ENCODE measurements around the gene SH3RF2. TPM values are rescaled to one million over a fixed set of nuclear protein-coding genes. Genes with fewer than 3 reads are reported as not detected.

Gene SH3RF2
- polyA plus RNA-seq, 1 experiment = 0.45 TPM

DNA sequence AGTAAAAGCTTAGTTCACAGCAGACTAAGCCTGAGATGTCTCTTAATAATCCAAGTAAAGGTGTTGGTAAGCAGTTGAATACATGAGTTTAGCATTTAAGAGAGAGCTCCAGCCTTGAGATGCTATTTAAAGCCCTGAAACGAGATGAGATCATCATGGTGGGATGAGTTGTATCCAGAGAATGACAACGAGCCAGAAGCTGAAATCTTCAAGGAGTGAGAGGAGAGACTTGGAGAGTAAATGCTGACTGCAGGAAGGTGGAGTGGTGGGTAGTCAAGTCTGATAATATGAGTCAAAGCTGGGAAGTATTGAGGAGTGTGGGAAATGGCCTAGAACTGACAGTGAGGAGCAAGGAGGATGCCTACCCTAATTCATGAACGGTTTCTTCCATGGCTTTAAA is 115.3 kb downstream of the SH3RF2 start:
- CTCF ChIA-PET = interaction anchor here (0.6 to 2.3 kb wide), 8 partner anchors 10 to 1853 kb away, joined by 3 to 8 read pairs (median 3); no protein-coding TSS in a partner anchor
- peak; percentile 23 for DNase-seq (ENCODE audit: low read depth)
- POLR2A ChIA-PET = no interaction called here
- no peaks in the 10 kb centered on the region; the same call in 1 of the 2 replicates for H3K27me3 ChIP-seq (ENCODE audit: control insufficient read depth, insufficient read depth, low read length)
- H3K4me3 ChIP-seq (ENCODE audit: low read depth, low read length) = no peak overlapping the region
- H3K36me3 ChIP-seq (ENCODE audit: control insufficient read depth, insufficient read depth, low read length) = no peaks in the 10 kb centered on the region
- TF ChIP-seq, protein P1, sequence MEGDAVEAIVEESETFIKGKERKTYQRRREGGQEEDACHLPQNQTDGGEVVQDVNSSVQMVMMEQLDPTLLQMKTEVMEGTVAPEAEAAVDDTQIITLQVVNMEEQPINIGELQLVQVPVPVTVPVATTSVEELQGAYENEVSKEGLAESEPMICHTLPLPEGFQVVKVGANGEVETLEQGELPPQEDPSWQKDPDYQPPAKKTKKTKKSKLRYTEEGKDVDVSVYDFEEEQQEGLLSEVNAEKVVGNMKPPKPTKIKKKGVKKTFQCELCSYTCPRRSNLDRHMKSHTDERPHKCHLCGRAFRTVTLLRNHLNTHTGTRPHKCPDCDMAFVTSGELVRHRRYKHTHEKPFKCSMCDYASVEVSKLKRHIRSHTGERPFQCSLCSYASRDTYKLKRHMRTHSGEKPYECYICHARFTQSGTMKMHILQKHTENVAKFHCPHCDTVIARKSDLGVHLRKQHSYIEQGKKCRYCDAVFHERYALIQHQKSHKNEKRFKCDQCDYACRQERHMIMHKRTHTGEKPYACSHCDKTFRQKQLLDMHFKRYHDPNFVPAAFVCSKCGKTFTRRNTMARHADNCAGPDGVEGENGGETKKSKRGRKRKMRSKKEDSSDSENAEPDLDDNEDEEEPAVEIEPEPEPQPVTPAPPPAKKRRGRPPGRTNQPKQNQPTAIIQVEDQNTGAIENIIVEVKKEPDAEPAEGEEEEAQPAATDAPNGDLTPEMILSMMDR (IDR thresholded peaks at IDR 0.05; ENCODE audit: insufficient read depth, low read depth, low read length) = no peak

DNA sequence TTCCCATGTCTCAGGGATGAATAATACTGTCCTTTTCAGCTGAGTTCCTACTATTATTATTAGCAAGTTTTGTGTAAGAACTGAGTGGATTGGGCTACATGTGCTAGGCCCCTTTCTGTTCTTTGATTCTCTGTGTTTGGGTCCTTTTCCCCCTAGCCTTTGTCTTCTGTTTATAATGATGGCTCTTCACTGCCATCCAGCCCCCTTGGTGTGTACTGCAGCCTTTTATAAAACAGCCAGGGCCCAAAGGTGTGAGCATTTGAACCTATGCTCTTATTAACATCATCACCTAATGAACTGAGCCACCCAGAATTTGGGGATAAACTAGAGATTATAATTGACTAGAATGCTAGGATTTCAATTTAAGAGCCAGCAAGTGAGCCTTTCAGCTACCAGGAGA is 116.4 kb downstream of the SH3RF2 start:
- no peak for DNase-seq (ENCODE audit: low read depth)
- TF ChIP-seq, protein P1 (IDR thresholded peaks at IDR 0.05; ENCODE audit: insufficient read depth, low read depth, low read length) = 0 out of 2 replicates have a peak, but pooled peaks have one; percentile 26
- CTCF ChIA-PET = interaction anchor here (0.6 to 1.6 kb wide), 2 partner anchors 55 to 165 kb away, joined by 3 to 5 read pairs; no protein-coding TSS in a partner anchor
- POLR2A ChIA-PET = no interaction called here
- H3K36me3 ChIP-seq (ENCODE audit: control insufficient read depth, insufficient read depth, low read length) = no peaks in the 10 kb centered on the region
- no peaks in the 10 kb centered on the region; the same call in 1 of the 2 replicates for H3K27me3 ChIP-seq (ENCODE audit: control insufficient read depth, insufficient read depth, low read length)
- no peak overlapping the region for H3K4me3 ChIP-seq (ENCODE audit: low read depth, low read length)

DNA sequence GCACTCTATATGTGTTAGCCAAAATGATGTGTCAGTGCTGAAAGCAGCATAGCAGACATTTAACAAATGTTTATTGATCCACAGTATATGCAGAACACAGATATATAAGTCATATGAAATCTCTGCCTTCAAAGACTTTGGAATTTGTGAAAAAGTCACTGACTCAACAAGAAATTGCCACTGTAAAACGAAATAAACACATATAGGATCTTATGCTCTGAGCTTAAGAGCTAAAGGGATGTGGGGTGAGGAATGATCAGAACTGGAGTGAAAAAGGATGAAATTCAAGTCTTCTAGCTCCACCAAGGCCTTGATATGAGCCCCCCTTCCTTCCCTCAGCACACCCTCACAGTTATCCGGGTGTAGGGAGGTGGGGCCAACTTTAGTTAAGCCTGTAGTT is 119.1 kb downstream of the SH3RF2 start:
- Histone ChIP-seq H3K36me3 (ENCODE audit: control insufficient read depth, insufficient read depth, low read length) (no peaks in the 10 kb centered on the region), H3K27me3 (ENCODE audit: control insufficient read depth, insufficient read depth, low read length) (peaks cover 3% of the 10 kb centered on the region), H3K4me3 (ENCODE audit: low read depth, low read length) (no peak overlapping the region)
- CTCF ChIA-PET = no interaction called here
- DNase-seq (ENCODE audit: low read depth) = no peak
- TF ChIP-seq, protein P1 (IDR thresholded peaks at IDR 0.05; ENCODE audit: insufficient read depth, low read depth, low read length) = no peak
- POLR2A ChIA-PET = no interaction called here

DNA sequence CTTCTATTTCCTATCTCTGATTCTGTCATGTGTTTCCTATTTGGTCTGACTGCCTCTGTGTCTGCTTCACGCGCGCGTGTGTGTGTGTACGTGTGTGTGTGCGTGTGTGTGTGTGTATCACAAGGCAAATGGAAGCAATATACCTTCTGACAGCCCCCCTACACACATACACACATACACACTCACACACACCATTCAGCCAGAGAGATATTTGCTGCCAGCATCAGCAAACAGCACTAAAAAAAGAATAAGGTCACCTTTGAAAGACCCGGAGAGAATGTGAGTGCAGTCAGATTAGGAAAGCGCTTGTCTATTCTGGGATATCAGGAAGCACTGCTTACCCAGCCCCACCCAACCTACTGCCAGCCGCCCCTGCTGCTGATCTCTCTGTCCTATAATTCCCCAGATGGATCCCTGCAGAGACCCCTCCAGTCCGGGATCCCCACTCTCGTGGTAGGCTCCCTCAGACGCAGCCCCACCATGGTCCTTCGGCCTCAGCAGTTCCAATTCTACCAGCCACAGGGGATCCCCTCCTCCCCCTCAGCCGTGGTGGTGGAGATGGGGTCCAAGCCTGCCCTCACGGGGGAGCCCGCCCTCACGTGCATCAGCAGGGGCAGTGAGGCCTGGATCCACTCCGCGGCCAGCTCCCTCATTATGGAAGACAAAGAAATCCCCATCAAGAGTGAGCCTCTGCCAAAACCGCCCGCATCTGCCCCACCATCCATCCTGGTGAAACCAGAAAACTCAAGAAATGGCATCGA is 123.3 kb downstream of the SH3RF2 start:
- no peaks in the 10 kb centered on the region for H3K36me3 ChIP-seq (ENCODE audit: control insufficient read depth, insufficient read depth, low read length)
- ChIA-PET CTCF (no interaction called here), POLR2A (no interaction called here)
- TF ChIP-seq, protein P1 (IDR thresholded peaks at IDR 0.05; ENCODE audit: insufficient read depth, low read depth, low read length) = no peak
- H3K27me3 ChIP-seq (ENCODE audit: control insufficient read depth, insufficient read depth, low read length) = peaks cover 3% of the 10 kb centered on the region
- DNase-seq (ENCODE audit: low read depth) = no peak
- no peak overlapping the region for H3K4me3 ChIP-seq (ENCODE audit: low read depth, low read length)

DNA sequence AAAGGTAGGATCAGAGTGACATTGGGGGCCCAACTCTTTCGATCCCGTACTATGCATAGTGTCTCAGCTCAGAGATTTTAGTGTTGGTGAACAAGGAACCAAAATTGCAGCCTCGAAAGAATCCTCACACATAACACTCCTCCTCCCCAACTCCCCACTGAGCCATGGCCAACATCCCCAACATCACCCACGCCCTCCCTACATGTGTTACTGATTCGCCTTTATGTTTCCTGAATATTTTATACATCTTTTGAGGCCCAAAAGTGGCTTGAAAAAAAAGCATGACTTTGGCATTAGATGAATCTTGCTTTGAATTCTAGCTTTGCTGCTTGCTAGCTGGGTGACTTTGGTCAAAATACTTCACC is 123.8 kb downstream of the SH3RF2 start:
- H3K27me3 ChIP-seq (ENCODE audit: control insufficient read depth, insufficient read depth, low read length) = peaks cover 3% of the 10 kb centered on the region
- CTCF ChIA-PET = interaction anchor here (1.1 kb wide), 1 partner anchor 71 kb away, joined by 4 read pairs; no protein-coding TSS in a partner anchor
- H3K4me3 ChIP-seq (ENCODE audit: low read depth, low read length) = no peak overlapping the region
- H3K36me3 ChIP-seq (ENCODE audit: control insufficient read depth, insufficient read depth, low read length) = no peaks in the 10 kb centered on the region
- TF ChIP-seq, protein P1 (IDR thresholded peaks at IDR 0.05; ENCODE audit: insufficient read depth, low read depth, low read length) = no peak
- DNase-seq (ENCODE audit: low read depth) = no peak
- POLR2A ChIA-PET = no interaction called here
